ENCODE results near the gene DPF3. TPM values are rescaled to one million over a fixed set of nuclear protein-coding genes. Genes with fewer than 3 reads are reported as not detected.

The DPF3 gene
- polyA plus RNA-seq (2013, experiment 1 of 2; ENCODE audit: insufficient read length), result 3.9 TPM
- 4.0 TPM for polyA plus RNA-seq (2013, experiment 2 of 2; ENCODE audit: insufficient read length)

DNA sequence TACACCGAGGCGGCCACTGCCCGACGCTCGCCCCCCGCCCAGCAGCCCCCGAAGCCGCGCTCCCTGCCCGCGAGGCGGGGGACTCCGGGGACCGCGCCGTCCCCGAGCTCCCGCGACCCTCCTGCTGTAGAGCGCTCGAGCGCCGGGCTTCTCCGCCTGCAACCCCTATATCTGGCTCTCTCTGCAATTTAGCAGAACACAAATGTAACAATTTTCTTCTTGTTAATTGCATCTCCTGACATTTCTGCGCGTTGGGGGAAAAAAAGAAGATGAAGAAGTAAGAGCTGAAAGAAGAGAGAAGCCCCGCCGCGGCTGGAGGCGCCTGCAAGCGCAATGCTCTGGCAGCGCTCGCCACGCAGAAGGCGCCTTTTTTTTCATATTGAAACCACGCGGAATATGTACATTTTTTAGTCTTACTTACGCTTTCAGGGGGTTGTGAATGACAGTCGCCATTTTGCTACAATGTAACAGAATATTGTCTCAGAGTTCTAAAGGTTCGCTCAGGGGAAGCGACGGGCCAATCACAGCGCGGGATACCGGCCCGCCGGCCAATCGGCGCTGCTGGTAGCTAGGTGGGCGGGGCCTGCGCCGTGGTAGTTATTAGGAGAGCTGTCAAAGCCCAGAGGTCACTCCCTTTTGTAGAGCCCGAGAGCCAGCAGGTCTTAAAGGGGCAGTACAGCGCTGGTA is at the start of gene DPF3:
Gene DPF3, minus strand, starts transcription at position 466 of the 687 bp plus-strand sequence. Its CDS starts 13 bp downstream, at position 453.
- DNase-seq, result peak; percentile 96

DNA sequence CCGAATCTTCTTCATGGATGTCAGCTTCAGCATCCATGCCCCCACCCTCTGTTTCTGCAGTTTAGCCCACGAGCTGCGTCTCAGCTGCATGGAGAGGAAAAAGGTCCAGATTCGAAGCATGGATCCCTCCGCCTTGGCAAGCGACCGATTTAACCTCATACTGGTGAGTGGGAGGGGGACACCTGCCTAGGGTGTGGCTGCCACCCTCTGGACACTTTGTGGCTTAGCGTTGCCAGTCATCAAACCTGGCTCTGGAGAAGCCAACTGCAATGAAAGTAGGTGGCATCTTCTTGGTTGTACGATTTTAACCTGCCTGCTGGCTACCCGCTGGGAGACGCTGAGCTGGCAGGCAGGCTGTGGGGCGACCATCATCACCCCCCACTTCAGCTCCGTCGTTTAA is 49.0 kb upstream of the DPF3 start:
- DNase-seq, result no peak

DNA sequence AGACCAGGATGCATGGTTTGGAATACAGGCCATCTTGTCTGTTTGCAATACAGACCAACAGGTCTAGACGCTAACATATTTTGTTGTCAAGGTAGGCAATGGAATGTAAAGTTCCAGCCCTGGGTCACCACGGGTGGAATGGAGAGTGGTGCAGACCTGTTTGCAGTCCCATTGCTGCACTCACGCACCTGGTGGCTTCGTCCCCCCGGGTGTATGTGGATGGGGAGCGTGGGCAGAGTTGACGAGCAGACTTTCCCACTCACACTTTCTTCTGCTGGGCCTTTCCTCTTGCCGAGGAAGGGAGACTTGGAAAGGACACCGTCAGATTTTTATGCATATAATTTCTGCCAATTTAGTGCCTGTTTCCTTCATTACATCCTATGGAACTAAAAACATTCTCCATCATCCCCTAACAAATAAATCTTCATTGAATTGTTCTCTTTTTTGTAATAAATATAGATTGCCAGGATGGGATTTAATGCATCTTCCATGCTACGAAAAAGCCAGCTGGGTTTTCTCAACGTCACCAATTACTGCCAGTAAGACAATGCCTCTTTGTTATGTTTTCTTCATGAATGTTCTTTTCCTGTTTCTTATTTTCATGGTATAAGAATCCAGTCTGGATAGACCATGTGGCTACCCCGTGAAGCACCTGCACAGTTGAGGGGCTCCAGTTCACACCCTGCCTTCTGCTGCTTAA is 47.5 kb upstream of the DPF3 start:
- no peak for DNase-seq

DNA sequence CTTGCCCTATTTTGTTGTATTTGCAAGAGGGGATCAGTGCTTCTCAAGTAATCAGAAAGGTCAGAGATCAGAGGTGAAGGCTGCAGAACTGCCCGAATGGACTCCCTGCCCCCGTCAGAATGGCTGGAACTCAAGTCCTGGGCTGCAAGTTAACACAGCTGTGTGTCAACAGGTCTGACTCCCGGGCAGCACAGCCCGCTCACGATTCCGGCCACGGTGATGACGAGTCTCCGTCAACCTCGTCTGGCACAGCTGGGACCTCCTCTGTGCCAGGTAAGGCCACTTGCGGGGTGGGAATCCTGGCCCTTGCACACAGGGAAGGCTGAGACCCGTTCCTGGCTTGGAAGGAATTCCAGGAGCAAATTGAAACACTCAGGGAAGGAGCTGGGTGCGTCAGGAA is 45.7 kb upstream of the DPF3 start:
- DNase-seq, result no peak

DNA sequence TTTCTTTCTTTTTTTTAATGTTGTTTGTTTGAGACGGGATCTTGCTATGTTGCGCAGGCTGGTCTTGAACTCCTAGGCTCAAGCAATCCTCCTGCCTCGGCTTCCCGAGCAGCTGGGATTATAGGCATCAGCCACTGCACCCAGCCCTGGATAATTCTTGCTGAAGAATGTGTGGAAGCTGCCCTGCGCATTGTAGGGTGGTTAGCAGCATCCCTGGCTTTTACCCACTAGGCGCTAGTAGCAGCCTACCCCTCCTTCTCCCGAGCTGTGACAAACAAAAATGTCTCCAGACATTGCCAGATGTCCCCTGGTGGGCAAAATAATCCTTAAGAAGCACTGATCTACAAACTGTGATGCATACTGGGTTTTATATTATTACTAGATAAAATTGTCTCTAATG is 39.0 kb upstream of the DPF3 start:
- no peak for DNase-seq

DNA sequence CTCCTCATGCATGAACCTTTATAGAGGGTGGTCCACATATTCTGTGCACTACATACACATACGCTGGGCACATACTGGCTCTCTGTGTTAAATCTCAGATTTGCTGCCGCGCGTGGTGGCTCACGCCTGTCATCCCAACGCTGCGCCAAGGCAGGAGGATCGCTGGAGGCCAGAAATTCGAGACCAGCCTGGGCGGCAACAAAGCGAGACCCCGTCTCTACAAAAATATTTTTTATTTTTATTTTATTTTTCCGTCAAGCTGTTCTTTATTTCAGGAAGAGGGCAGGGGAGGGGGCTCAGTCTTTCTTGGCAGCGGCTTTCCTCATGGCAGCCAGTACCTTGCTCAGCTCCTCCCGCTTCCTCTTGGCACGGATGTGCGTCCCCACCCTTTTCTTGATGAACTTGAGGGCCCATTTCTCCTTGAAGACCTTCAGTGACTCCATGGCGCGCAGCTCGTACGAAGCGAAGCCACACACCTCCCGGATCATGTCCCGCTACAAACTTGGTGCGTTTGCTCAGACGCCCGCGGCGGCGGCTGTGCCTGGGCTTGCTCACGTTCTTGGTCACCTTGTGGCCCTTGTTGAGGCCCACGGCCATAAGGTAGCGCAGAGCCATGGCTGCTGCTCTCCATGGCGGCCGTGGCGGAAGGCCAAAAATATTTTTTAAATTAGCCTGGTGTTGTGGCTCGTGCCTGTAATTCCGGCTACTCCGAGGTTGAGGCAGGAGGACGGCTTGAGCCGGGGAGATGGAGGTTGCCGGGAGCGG is 35.6 kb upstream of the DPF3 start:
- DNase-seq, result no peak

DNA sequence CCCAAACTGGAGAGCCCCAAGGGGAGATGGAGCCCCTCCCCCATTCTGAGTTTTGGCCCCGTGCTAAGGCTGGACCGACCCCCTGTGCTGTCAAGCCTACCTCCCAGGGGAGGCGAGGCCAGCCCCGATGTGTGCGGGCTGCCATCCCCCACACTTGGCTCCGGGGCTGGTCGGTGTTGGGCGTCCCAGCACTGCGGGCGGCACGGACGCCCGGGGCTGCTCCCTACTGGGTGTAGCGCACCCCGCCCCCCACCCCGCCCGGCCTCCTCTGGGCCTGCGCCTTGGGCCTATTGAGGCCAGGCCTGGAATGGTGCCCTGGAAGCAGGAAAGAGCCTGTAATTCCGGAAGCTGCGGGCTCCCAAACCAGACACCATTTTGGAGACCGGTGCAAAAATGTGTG is 35.0 kb upstream of the DPF3 start:
- DNase-seq, result no peak

DNA sequence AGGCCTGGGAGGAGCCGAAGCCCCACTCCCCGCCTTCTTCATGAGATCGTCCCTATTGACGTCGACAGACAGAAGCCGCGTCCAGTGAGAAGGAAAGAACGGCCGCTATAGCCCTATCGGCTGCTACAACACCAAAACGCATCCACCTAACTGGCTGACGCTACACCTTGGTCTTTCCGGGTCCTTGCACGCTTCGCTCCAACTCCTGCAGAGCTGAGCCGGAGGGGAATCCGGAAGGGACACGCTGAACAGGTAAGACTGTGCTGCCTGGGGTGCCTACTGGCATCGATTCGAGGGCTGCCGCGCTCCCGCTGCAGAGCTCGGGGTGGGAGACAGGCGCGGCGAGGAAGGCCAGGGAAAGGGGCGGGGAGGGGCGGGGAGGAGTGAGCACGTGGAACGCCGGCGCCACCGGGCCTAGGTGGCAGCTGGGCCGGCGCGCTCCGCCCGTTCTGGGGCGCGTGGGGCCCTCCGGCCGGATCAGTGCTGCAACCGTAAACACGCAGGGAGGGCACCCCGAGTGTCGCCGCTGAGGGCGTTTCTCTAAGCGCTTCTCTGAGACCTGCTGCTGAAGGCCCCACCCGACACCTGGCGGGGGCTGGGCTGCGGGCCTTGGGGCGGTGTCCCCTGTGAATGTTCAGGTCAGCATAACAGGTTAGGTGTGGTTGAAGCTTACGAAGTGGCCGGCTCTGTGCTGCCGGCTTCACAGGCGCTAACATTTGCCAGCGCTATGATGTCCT is 32.6 kb upstream of the DPF3 start, which contains the start of gene DCAF4:
Gene DCAF4, plus strand, starts transcription at position 173 of the 737 bp plus-strand sequence. CDS start 11,515 bp downstream, outside the sequence.
- peak; percentile 99 for DNase-seq

DNA sequence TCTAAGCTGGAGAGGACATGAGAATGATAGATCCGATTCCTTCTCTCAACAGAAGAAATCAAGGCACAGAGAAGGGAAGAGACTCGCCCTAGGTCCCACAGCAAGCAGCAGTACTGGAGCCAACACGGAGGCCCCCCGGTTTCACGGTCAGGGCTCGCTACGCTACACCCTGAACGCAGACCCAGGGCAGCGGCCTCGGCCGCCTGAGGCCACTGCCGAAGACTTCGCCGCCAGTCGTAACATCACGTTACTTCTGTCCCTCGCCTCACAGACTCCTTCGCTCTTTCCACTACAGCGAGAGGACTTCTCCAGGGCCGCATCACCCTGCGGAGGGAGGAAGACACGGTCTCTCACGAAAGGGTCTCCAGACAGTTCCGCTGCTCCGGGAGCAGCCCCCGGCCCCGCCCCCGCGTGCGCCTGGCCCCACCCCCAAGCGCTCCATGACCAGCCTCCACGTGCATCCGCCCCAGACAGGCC is 32.0 kb upstream of the DPF3 start:
- DNase-seq, result no peak

DNA sequence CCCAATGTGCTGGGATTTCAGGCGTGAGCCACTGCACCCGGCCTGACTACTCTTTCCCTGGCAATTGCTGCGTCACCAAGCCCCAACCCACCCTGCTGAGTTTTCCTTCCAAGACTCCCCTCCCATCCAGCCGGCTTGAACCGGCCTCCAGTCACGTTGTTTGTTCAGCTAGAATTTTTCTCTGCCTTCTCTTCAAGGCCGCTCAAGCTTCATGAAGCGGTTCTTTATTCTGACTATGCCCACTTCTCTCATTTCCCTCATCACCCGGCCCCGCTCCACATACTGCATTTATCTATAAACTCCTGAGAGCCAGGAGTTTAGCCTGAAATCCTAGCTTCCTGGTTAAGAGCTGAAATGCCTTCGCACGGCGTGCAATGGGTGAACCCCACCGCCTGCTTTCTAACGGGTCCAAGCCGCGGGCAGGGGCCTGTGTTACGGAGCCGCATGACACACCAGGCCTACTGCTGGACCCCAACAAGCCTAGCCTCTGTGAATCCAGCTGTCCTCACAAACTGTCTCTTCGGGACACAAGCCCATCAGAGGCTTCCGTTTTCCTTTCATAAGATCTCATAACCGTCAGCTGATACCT is 31.4 kb upstream of the DPF3 start:
- no peak for DNase-seq

DNA sequence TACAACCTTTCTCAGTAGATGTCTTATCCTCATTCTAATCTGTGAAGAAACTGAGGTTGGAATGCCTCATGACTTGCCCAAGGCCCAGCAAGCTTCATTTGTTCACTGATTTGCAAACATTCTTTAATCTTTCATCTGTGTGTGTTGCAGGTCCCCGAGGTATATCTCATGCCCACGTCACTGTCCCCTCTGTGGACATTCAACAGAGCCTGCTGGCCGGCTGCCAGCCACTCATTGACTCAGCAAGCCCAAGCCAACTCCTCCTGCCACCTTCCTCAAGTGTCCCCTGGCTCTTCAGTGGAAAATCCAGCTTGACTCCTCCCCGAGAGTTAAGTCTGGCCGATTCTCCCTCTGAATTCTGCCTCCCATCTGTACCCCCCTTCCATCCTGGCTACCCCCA is 30.4 kb upstream of the DPF3 start:
- DNase-seq, result no peak

DNA sequence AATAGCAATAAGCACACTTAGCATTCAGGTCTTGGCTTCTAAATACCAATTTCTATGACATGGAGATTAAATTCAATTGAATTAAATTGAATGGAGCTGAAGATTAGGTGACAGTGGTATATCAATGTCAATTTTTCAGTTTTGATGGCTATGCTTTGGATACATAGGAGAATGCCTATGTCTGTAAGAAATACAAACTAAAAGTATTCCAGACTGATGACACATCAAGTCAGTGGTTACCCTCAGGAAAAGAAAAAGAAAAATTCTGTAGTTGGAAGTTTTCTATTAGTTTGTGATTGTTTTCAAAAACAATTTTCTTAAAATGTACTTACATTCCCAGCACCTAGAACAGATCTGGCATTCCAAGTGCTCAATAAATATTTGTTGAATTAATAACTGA is 27.5 kb upstream of the DPF3 start:
- DNase-seq, result peak; percentile 32

DNA sequence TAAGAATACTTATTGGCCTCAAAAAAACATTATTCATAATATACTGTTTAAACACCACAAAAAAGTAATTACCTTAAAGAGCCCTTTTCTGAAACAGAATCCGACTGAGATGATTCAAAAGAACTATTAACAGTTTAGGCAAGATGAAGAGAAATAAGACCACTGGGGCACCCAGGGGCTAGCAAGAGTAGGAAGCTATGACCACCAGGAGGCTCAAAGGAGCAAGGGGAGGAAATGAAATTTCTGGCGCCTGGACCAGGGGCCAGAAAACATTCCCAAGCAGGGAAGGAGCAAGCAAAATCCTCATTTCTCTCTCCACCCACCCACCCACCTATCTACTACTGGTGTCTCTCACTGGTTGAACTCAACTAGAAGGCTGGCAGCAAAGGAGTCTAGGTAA is 26.1 kb upstream of the DPF3 start:
- no peak for DNase-seq

DNA sequence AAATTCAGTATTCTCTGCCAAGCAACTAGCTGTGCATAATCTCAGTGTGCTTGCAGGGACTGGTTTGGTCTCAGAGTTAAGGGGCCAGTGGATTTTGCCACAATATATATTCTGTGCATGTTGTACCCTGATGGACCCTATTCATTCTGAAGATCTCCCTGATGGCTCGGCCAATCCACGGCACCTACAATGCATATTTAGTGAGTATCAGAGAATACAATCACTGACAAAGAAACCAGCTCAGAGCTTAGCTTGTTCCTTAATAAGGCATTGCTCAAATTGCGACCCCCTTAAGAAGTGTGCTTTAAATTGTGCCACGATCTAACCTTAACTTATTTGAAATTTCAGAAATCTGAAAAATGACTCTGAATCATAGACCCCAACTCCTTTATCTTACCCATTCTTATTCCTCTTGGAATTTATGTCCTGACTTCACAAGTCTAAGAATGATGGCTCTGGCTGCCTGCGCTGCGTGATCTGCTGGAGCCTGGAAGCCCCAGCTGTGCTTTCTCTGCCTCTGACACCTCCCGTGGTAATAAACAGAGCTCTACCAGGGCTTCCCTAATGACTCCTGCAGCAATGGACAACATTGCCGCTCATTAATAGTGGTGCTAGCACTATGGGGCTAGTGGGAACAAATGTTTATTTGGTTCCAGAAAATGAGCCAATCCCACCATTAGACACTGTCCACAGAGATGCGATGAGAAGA is 23.3 kb upstream of the DPF3 start:
- no peak for DNase-seq

DNA sequence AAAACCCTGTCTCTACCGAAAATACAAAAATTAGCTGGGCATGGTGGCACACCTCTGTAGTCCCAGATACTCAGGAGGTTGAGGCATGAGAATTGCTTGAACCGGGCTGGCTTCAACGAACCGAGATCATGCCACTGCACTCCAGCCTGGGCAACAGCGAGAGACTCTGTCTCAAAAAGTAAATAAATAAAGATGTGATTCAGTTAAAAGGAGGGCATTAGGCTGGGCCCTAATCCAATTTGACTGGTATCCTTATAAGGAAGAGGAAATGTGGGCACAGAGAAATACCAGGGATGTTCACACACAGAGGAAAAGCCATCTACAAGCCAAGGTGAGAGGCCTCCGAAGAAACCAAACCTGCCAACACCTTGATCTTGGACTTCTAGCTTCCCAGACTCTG is 22.3 kb upstream of the DPF3 start:
- DNase-seq, result no peak

DNA sequence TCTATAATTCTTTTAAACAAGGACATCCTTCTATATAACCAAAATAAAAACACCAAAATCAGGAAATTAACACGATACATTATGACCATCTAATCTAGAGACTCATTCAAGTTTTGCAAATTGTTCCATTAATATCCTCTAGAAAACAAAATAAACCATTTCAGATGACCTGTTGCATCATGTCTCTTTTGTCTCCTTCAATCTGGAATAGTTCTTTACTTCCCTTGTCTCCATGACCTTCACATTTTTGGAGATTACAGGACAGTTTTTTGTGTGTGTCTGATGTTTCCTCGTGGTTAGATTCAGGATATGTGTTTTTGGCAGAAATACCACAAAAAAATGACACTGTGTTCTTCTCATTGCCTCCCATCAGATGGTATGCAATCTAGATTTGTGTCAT is 19.9 kb upstream of the DPF3 start:
- no peak for DNase-seq

DNA sequence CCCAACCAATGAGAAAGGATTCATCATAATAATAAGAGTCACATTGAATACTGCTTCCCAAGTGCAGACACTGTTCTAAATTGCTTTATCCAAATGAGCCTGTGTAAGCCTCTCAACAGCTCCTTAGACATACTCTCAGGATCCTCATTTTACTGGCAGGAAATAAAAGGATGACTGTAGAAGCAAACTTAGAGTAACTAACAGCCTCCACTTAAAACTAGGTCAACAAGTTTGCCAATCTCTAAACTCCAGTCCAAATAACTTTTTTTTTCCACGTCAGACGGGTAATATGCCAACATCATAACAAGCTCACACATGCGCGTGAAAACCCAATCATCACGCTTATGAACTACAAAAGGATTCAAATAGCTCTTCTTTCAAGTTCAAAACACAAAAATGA is 15.3 kb upstream of the DPF3 start:
- DNase-seq, result no peak

DNA sequence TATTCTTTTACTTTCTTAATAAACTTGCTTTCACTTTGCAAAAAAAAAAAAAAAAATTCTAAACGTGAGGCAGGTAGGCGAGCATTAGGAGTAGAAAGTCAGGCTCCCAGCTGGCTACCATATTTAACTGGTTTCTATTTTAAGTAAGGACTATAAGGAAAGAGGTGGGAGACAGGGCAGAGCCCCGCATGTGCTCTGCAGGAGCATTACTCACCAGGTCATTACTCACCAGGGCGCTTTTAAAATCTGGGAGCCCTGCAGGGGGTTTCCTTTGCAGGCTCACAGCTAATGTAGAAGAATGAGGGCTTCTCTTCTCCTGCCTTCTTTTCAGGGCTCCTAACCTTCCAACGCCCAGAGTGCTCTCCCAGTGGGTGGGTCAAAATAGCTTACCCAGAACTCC is 14.0 kb upstream of the DPF3 start:
- DNase-seq, result peak; percentile 86

DNA sequence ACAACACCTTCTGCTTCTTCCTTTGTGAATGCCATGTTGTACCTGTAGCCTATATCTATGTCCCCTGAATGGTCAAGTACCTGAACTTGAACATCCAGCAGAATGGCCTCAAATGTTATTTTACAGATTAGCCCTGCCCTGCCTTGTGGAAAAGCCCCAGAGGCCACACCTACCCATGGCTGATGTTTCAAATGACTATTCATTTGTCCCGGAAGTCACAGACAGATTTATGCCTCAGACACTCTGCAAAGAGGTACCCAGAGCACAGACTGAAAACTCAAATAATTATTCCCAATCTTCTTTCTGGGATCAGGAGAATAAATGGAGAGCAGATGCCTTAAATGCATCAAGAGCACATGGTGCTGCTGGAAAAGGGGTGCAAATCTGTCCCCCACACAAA is 13.0 kb upstream of the DPF3 start:
- DNase-seq, result no peak

DNA sequence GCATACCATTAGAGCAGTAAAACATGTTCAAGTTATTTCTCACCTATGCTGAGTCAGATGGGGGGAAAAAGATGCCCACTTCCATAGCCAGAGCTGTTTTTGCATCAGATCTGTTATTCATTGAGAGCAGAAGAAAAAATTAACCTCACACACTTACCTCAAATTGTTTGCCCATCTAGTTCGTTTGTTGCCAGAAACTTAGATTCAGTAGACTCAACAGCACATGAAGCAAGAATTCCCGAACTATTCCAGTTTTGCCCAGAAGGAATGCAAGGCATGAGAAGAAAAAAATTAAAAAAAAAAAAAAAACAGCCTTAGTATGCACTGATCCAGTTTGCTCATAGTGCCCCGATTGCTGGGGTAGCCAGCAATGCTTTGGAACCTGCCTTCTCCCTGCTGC is 12.4 kb upstream of the DPF3 start:
- DNase-seq, result peak; percentile 93

DNA sequence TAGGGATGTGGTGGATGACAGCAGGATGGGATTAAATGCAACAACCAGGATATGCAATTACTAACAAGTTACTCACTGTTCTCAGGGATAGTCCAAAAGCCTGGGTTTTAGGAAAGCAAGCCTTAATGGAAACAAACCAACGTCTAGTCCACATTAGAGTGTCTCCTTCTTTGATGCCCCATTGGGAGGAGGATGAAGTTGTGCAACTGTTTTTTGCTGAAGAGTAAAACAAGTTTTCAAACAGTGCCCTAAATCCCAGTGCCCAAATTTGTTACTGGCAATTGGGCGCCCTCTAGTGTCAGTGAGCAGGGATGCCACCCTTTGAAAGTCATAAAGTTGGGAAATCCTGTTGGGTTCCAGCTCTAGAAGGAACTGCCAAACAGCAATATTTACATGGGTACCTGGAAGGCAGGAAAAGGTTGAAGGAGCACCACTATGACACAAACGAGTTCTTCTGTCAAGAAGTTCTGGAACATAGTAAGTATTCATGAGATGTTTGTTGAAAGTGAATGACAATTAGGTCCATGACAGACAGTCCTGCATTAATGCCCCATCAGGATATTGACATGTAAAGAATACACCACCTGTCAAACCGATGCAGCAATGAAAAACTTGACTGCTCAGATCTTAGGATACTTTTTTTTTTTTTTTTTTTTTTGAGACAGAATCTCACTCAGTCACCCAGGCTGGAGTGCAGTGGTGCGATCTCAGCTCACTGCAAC is 11.1 kb upstream of the DPF3 start:
- DNase-seq, result peak; percentile 87
